GM12878 (cell line): ENCODE measurements around the gene CYTL1.

Experiments
- CTCF ChIP-seq, 3 experiments: IDR thresholded peaks in 2 of 3; conservative IDR thresholded peaks in 1 of 3; 2 replicates each; pipeline ENCODE4 v1.5.1; 2011; ENCODE audit warnings: low read depth in 3 of 3, low read length in 3 of 3, mild to moderate bottlenecking in 3 of 3, control low read depth in 2 of 3, moderate library complexity in 2 of 3, inconsistent platforms in 1 of 3, mixed read lengths in 1 of 3; ENCODE audit not compliant: control insufficient read depth in 2 of 3, insufficient read depth in 1 of 3; ENCODE audit errors: extremely low read depth in 1 of 3
- E2F4 ChIP-seq: IDR thresholded peaks from 2 replicates; pipeline ENCODE4 v1.6.1; 2012; ENCODE audit warnings: low read depth, low read length, improper control_type of control experiment
- ESRRA ChIP-seq: IDR thresholded peaks from 2 replicates; pipeline ENCODE4 v1.6.1; 2012; ENCODE audit warnings: mild to moderate bottlenecking, low read length, improper control_type of control experiment
- EZH2 ChIP-seq: IDR thresholded peaks from 2 replicates; pipeline ENCODE4 v1.6.1; 2012; ENCODE audit warnings: low read depth, mild to moderate bottlenecking, control low read depth, inconsistent platforms, low read length, borderline replicate concordance; ENCODE audit not compliant: control insufficient read depth
- MTA2 ChIP-seq: fragments of 450-650 bp; IDR thresholded peaks from 2 replicates; pipeline ENCODE4 v1.6.1; 2016; ENCODE audit warnings: low read depth, mild to moderate bottlenecking, moderate library complexity
- NFYB ChIP-seq: IDR thresholded peaks from 2 replicates; pipeline ENCODE4 v1.6.1; 2011; ENCODE audit warnings: low read depth, mild to moderate bottlenecking, low read length, improper control_type of control experiment, moderate library complexity; ENCODE audit not compliant: insufficient read depth
- NR2C2 ChIP-seq: IDR thresholded peaks from 2 replicates; pipeline ENCODE4 v1.6.1; 2011; ENCODE audit warnings: borderline replicate concordance, low read depth; ENCODE audit not compliant: control insufficient read depth, insufficient read length
- POLR2A ChIP-seq: IDR thresholded peaks from 2 replicates; pipeline ENCODE4 v1.6.1; 2011; ENCODE audit warnings: low read depth, mild to moderate bottlenecking, low read length
- TF ChIP-seq, protein P1 (sequence below): fragments of 450-650 bp; formaldehyde crosslinking; IDR thresholded peaks from 2 replicates; pipeline ENCODE4 v1.4.0; 2020; ENCODE audit warnings: mild to moderate bottlenecking, moderate library complexity
- TF ChIP-seq, protein P2 (sequence below): IDR thresholded peaks from 2 replicates; pipeline ENCODE4 v1.6.1; 2011; ENCODE audit warnings: low read depth, mild to moderate bottlenecking, low read length, moderate library complexity, borderline replicate concordance; ENCODE audit errors: extremely low read depth
- TF ChIP-seq, protein P3 (sequence below): fragments of 450-650 bp; IDR thresholded peaks from 2 replicates; pipeline ENCODE4 v1.6.1; 2017; ENCODE audit warnings: mild to moderate bottlenecking, low read depth, inconsistent platforms; ENCODE audit not compliant: poor library complexity, severe bottlenecking

DNA sequence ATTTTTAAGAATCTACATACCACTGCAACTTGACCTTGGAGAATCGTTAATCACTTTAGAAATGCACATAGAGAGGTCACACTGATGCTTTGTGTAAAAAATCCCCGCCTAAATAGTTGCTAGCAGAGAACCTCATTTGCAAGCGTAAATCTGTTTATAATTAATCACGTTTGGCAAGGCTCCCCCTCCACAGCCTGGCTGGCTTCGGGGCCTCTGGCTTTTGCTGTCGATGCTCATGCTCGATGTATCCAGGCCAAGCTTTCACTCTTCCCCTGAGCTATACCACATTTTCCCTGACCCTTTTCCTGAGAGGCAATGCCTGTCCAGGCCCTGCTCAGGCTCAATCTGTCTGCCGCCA, 23.4 kb downstream of the CYTL1 start:
- no peak for TF ChIP-seq EZH2
- TF ChIP-seq POLR2A, result no peak
- no peak for TF ChIP-seq NR2C2
- TF ChIP-seq MTA2, result no peak
- TF ChIP-seq, protein P1, sequence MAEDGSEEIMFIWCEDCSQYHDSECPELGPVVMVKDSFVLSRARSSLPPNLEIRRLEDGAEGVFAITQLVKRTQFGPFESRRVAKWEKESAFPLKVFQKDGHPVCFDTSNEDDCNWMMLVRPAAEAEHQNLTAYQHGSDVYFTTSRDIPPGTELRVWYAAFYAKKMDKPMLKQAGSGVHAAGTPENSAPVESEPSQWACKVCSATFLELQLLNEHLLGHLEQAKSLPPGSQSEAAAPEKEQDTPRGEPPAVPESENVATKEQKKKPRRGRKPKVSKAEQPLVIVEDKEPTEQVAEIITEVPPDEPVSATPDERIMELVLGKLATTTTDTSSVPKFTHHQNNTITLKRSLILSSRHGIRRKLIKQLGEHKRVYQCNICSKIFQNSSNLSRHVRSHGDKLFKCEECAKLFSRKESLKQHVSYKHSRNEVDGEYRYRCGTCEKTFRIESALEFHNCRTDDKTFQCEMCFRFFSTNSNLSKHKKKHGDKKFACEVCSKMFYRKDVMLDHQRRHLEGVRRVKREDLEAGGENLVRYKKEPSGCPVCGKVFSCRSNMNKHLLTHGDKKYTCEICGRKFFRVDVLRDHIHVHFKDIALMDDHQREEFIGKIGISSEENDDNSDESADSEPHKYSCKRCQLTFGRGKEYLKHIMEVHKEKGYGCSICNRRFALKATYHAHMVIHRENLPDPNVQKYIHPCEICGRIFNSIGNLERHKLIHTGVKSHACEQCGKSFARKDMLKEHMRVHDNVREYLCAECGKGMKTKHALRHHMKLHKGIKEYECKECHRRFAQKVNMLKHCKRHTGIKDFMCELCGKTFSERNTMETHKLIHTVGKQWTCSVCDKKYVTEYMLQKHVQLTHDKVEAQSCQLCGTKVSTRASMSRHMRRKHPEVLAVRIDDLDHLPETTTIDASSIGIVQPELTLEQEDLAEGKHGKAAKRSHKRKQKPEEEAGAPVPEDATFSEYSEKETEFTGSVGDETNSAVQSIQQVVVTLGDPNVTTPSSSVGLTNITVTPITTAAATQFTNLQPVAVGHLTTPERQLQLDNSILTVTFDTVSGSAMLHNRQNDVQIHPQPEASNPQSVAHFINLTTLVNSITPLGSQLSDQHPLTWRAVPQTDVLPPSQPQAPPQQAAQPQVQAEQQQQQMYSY, result no peak
- TF ChIP-seq E2F4, result no peak
- TF ChIP-seq, protein P2, sequence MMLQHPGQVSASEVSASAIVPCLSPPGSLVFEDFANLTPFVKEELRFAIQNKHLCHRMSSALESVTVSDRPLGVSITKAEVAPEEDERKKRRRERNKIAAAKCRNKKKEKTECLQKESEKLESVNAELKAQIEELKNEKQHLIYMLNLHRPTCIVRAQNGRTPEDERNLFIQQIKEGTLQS, result no peak
- TF ChIP-seq ESRRA, result no peak
- TF ChIP-seq, protein P3, sequence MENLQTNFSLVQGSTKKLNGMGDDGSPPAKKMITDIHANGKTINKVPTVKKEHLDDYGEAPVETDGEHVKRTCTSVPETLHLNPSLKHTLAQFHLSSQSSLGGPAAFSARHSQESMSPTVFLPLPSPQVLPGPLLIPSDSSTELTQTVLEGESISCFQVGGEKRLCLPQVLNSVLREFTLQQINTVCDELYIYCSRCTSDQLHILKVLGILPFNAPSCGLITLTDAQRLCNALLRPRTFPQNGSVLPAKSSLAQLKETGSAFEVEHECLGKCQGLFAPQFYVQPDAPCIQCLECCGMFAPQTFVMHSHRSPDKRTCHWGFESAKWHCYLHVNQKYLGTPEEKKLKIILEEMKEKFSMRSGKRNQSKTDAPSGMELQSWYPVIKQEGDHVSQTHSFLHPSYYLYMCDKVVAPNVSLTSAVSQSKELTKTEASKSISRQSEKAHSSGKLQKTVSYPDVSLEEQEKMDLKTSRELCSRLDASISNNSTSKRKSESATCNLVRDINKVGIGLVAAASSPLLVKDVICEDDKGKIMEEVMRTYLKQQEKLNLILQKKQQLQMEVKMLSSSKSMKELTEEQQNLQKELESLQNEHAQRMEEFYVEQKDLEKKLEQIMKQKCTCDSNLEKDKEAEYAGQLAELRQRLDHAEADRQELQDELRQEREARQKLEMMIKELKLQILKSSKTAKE, result no peak
- no peak for TF ChIP-seq NFYB
- TF ChIP-seq CTCF (IDR thresholded peaks at IDR 0.05 in 2 of 3, conservative IDR thresholded peaks at IDR 0.05 in 1 of 3; ENCODE audit: control insufficient read depth in 2 of 3, extremely low read depth in 1 of 3, insufficient read depth in 1 of 3, low read depth in 3 of 3, low read length in 3 of 3), result no peak
